NCI-H187 treated with DMSO at 0.1 percent for 48 hours (cell line): ENCODE data around the gene TMEM143.
"Not testable (repeated sequence)": the region's sequence is repeated elsewhere in the genome, so short reads cannot be mapped to it uniquely, and the experiment has no call there.

Source experiments
- DNase-seq: peaks from one replicate; lab custom pipeline; 2025; lab: John Stamatoyannopoulos, UW

TMEM143 gene

DNA sequence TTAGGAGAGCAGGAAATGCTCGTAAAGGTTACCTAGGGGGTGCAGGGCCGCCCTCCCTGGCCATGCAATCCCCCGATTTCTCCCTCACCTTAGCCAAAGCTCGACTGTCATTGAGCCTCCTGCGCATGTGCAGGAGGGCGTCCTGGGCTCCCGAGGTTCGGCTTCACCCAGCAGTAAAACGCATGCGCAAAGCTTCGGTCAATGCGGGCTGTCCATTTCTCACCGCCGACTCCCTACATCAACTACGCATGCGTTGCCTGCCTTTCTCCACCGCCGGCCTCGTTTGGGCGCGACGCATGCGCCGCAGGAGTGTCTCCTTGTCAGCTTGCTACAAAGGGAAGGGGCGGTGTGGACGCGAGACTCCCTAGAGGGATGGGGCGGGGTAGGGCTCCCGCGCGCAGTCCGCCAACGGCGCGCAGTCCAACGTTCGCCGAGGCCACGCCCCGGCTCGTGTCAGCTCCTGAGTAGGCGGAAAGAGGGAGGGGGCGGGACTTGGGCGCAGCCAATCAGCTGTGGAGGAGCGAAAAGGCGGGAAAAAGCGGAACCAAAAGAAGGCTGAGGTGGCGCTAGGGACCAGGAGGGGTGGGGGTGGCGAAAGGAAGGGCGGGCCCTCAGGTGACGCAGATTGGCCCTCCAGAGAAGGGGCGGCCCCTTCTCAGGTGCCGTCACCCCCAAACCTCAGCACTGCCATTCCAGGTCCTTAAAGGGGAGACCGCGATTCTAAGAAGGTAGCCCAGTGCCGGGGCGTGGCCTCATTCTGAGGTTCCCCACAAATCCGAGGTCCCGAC, at the start of gene TMEM143, which contains the start of gene SYNGR4:
TSS of gene TMEM143 (minus strand) at position 131 of the 788 bp plus-strand sequence. CDS start at position 111, 20 bp downstream.
TSS of gene SYNGR4 (plus strand) at position 558 of the 788 bp plus-strand sequence. CDS start 1,476 bp downstream, outside the sequence.
- peak; percentile 99 for DNase-seq

DNA sequence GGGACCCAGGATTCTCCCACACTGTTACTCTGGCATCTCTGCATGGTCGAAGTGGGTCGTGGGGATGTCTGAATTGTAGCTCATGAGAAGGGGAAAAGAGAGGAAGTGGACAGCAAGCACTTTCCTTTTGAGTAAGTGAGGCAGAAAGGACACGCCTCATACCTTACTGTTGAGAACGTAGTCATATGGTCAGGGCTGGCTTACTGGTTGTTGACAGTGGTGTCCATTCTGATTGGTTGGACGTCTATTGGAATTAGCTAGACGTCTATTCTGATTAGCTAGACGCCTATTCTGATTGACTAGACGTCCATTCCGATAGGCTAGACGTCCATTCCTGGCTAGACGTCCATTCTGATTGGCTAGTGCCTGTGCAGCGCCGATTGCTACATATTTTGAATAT, 42.1 kb upstream of the TMEM143 start:
- no peak for DNase-seq

DNA sequence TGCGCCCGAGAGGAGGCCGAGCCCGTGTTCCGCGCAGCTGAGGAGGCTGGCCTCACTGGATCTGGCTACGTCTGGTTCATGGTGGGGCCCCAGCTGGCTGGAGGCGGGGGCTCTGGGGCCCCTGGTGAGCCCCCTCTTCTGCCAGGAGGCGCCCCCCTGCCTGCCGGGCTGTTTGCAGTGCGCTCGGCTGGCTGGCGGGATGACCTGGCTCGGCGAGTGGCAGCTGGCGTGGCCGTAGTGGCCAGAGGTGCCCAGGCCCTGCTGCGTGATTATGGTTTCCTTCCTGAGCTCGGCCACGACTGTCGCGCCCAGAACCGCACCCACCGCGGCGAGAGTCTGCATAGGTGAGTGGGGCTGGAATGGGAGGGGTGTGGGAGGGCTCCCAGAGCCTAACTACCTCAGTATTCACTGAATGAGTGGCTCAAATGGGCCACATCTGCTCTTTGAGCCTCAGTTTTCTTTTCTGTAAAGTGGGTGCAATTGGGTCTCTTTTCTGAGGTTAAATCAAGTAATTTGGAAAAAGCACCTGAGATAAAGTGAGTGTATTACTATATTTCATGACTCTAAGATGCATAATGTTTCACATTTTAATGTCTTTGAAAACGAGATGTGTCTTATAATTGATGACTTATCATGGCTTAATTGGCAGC, 41.4 kb upstream of the TMEM143 start:
- no peak for DNase-seq

DNA sequence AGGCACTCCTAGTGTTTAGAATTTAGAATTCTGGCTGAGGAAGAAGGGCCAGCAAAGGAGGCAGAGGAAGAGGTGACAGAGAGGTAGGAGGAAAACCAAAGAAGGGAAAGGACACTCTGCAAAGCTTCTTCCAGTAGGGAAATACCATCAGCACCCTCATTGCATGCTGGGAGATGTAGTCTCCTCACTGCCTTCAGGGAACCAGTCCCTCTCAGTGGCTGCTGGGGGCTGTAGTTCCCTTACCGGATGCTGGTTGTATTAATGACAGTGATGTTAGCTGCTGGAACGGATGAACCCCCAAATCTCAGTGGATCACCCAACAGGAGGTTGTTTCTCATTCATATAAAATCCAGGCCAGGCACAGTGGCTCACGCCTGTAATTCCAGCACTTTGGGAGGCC, 39.9 kb upstream of the TMEM143 start:
- no peak for DNase-seq

DNA sequence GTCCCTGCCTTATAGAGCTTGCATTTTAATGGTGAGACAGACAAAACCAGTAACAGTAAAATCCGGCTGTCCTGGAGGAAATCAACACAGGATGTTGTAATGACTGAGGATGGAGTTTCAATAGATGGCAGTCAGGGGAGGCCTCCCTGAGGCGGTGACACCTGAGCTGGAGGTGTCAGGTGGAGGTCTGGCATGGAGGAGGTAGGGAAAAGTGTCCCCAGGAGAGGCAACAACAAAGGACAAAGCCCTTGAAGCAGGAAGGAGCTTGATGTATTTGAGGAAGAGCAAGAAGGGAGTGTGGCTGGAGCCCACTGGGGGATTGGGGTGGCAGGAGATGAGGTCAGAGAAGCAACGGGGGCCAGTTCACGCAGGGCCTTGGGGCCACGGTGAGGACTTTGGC, 37.5 kb upstream of the TMEM143 start:
- DNase-seq, result no peak

DNA sequence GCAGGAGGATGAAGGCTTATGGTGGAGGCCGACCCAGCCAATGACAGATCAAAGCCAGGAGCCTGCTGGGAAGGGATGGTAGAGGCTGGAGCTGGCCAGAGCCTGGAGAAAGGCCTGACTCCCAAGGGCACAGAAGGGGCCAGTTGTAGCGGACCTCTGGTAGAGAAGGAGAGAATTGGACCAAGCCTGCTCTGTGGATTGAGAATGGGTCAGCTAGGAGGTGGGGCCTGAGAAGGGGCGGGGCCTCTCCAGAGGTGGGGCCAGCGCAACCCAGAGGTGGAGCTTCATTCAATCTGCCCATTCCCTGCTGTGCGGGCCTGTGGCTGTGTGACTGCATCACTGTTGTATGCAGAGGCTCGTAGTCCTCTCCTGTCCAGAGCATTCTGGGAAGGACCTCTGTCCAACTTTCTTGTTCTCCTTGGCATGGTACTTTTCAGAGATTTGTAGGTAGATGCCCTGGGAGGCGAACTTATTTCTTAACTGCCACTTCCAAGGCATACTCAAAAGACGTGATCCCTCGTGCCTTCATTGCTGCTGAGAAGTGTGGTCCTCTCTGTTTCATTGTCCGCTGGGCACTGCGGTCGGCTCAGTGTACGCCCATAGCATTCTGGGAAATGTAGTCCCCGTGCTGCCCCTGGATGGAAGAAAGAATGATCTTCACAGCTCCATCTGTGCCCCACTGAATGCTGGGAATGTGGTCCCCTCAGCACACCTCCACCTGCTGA, 36.4 kb upstream of the TMEM143 start:
- DNase-seq, result peak; percentile 71

DNA sequence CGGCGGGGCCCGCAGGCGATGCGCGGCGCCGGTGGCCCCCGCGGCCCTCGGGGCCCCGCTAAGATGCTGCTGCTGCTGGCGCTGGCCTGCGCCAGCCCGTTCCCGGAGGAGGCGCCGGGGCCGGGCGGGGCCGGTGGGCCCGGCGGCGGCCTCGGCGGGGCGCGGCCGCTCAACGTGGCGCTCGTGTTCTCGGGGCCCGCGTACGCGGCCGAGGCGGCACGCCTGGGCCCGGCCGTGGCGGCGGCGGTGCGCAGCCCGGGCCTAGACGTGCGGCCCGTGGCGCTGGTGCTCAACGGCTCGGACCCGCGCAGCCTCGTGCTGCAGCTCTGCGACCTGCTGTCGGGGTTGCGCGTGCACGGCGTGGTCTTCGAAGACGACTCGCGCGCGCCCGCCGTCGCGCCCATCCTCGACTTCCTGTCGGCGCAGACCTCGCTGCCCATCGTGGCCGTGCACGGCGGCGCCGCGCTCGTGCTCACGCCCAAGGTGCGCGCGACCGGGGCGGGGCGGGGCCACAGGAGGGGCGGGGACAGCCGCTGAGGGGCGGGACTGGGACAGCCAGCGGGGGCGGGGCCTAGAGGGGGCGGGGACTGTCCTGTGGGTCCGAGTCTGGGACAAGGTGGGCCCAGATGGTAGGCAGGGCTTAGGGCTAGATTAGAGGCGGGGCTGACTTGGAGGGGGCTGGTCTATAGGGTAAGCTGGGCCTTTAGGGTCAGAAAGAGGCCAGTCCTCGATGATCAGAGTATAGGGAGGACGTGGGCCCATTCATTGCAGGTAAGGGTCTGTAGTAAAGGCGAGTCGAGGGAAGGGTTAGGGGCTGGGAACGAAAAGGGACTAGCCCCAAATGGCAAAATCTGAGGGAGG, 34.9 kb upstream of the TMEM143 start:
- no peak for DNase-seq

DNA sequence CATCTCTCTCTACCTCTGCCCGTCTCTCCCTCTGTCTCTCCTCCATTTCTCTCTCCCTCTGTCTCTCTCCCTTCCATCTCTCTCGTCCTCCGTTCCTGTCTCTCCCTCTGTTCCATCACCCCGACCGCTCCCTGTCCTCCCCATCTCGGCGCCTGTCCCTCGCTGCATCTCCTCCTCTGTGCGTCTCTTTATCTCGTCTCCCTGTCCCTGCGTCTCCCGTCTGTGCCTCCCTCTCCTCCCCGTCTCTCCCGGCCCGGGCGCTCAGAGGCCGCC, 34.3 kb upstream of the TMEM143 start:
- no peak for DNase-seq

DNA sequence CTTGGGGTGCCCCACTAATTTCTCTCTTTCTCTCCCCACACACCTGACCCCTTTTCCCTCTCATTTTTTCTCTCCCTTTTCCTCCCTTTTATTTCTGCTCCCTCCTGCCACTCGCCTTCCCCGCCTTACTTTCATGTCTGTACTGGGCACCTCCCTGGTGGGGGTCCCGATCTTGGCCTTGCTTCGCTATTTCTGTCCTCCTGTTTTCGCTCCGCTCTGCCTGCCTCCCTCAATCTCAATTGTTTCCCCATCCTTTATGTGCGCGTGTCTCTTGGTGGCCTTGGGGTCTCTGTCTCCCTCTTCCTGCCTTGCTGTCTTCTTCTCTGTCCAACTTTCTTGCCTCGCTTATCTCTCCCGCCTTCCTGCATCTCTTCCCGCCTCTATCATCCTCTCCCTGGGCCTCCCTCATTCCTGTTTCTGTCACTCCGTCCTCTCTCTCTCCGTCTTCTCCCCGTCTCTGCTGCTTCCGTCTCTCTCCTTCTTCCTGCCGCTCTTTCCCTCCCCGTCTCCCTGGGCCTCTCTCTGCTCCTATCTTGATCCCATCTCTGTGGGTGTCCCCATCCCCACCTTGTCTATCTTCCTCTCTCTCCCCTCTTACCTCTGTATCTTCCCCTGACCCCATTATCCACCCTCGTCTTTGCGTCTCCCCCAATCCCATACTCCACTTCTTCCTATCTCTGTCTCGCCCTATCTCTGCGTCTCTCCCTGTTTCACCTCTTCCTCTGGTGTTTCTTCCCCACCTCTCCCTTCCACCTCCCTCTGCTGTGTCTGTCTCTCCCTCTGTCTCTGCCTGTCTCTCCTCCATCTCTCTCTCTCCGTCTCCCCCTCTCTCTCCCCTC, 33.7 kb upstream of the TMEM143 start:
- DNase-seq, result no peak

DNA sequence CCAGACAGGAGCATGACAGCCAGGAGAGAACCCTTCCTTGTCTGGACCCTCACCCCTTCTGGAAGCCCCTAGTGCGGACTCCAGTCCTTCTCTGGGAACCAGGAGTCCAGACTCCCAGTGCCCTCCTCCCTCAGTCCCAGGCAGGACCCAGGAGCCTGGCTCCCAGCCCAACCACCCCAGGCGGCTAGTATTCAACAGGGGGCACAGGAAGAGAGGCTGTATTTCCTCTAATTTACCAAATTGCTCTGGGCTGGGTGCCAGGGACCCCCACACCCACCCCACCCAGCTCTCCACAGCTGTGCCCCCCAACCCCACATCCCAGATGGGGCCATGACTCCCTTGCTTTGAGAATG, 33.1 kb upstream of the TMEM143 start:
- DNase-seq, result no peak

DNA sequence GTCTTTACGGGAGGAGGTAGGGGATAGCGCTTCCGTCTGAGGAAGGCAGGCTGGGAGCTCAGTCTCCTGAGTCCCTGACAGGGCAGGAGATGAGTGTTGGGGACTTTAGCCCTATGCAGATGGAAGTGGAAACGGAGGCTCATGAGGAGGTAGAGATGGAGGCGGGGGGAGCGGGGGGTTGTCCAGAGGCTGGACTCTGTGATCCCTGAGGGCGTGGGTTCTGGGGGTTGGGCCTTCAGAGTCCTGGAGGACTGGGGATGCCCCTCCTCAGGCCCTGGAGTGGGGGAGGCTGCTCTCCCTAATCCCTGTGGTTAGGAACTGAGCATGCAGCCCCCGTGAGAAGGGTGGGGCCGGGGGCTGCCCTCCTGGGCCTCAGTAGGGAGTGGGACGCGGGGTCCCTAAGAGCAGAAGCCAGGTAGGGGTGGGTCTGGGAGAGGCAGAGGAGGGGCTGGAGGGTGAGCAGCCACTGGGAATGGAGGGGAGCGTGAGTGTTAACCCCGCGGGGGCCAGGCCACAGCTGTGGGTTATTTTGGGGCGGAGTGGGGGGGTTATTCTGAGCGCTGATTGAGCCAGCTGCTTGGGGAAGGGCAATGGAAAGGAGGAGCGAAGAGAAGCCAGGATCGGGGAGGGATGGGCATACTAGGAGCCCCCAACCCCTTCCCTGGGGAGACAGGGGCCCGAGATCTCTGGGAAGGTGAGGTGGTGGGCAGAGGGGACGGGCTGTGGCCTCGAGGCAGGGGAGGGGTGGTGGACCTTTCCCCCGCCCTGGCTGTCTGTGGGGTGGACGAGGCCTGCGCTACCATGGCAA, 32.5 kb upstream of the TMEM143 start:
- DNase-seq, result no peak

DNA sequence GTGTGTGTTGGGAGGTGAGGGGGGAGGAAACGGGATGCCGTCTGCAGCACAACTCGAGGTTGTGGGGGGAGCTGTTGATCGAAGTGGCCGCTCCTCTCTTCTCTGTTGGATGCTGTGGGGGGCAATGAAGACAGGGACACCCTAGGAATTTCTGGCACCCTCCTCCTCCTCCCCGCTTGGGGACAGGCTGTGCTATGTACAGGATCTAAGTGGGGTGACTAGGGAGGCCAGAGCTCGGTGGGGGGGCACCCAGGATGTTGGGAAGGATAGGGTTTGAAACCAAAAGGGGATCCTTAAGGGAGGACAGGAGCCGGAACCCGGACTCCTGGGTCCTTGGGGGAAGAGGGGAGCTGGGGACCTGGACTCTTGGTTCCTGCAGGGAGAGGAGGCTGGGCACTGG, 31.8 kb upstream of the TMEM143 start:
- DNase-seq, result no peak

DNA sequence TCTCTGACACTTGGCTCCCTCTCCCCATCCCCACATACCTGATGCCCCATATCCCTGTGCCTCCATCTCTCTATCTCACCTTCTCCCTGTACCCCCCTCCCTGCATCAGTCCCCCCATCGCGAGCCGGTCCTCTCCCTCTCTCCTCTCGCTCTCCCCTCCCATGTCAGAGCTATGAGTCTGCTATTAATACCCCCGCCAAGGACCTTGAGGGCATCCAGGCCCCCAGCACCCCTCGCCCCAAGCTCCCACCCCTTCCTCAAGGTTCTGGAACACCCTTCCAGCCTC, 31.4 kb upstream of the TMEM143 start:
- DNase-seq, result no peak

DNA sequence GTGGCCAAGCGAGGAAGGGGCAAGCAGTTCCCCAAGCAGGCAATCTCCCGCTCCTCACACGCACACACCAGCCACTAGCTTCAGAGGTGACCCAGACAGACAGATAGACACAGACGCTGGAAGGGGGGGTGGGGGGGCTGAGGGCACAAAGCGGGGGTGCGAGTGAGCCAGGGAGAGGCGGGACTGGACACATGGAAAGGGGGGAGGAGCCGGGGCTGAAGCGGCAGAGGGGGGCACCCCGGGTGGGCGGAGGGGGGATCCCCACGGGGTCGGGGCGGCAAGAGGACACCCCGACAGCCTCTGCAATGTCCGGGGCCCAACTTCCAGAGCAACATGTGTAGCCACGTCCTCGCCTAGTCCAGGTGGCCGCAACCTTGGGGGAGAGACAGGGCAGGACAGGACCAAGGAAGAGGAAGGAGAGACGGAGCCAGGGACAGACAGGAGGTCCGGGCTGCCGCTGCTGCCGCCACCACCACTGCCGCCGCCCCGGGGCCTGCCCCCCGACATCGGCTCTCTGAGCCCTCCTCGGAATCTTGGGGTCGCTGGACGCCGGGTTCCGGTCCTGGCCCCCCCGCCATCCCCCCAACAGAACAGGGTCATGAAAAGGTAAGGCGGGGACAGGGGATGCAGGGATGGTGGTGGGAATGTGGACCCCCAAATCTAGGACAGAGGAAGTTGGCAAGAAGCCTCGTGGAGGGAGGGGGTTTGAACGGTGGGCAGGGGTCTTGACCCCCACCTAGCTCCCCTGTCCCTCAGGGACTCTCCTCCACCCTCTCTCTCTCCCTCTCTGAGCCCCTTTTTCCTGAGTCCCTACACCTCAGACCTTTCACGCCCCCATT, 30.8 kb upstream of the TMEM143 start:
- no peak for DNase-seq

DNA sequence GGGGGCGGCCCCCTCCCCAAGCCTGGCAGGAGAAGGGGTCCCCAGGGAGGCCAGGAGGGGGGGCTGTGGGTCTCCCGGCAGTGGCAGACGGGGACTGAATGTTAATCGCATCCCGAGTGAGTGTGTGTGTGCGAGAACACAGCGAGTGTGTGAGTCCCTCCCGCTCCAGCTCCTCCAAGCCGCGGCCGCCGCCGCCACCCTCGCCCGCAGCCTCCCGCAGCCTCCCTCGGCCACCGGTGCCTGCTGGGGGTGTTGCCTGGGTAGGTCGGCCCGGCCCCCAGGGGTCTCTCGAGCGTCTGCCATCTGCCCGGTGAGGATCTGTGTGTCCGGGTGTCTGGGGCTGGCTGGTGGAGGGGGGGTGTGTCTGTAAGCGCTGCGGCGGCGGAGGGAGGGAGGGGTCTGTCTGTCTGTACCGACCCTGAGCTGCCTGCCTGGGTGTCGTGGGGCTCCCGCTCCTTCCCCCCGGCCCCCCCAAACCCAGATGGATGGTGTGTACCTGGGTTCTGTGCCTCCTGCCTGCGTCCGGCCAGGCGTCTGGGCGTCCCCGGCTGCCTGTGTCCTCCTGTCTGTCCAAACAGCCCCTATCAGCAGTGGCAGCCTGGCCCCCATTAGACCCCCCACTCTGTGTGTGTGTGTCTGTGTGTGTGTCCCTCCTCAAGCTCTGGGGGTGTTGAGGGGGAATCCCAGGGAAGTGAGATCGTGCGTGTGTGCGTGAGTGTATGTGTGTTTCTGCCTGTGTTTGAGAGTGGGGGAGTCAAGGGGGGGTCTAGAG, 30.0 kb upstream of the TMEM143 start, which contains the start of gene GRIN2D:
TSS of gene GRIN2D (plus strand) at position 110 of the 772 bp plus-strand sequence. CDS start 4,725 bp downstream, outside the sequence.
- DNase-seq, result no peak

DNA sequence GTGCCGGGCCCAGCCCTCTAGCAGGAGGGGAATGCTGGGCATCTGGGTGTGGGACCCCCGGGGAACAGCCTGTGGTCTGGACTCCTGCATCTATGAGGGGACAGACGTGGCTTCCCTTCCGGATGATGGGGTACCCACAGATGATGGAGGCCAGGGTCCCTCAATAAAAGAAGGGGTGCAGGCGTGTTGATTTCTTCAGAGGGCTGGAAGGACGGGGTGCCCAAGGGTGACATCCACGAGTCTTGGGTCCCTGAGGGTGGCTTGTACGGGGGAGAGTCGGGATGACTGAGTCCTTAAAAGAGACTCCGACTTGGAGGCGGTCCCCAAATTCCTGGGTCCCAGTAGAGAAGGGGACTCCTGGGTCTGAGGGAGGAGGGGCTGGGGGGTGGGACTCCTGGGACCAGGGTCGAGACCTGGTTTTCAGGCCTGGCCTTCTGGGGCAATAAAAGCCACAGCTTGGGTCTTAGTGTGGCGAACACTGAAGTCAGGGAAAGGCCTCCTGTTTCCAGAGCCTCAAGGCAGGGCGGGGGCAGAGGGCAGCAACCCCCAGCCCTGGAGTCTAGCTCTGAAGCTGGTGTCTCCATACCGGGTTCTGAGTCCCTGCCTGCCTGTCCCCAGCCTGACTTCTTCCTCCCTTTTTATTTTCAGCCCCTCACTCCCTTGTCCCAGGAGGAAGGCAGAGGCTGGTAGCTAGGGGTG, 29.3 kb upstream of the TMEM143 start:
- no peak for DNase-seq

DNA sequence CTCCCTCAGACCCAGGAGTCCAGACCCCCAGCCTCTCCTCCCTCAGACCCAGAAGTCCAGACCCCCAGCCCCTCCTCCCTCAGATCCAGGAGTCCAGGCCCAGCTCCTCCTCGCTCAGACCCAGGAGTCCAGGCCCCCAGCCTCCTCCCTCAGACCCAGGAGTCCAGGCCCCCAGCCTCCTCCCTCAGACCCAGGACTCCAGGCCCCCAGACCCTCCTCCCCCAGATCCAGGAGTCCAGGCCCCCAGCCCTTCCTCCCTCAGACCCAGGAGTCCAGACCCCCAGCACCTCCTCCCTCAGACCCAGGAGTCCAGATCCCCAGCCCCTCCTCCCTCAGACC, 28.2 kb upstream of the TMEM143 start:
- DNase-seq, result not testable (repeated sequence)
